ENCODE results near the gene RAF1. TPM values are rescaled to one million over a fixed set of nuclear protein-coding genes. Genes with fewer than 3 reads are reported as not detected.

The RAF1 gene
- total and polyA plus RNA-seq, 9 of the 15 experiments (the other 6 are each of a cell fraction or from before 2014, with no cell fraction given): 28.0 to 183 (median 85.6) TPM

DNA sequence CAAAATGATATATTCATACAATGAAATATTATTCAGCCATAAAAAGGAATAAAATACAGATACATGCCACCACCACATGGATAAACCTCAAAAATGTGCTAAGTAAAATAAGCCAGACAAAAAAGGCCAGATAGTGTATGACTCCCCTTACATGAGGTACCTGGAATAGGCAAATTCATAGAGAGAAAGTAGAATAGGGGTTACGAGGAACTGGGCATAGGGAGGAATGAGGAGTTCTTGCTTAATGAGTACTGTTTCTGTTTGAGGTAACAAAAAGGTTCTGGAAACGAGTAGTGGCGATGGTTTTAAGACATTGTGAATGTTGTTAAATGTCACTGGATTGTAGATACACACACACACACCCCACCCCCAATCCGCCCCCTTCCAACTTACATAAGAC is 8.2 kb downstream of the RAF1 start:
- 56% methylated on average over 4 of the region's 4 CpGs for WGBS (ENCODE audit: insufficient coverage, low coverage, missing lambda C conversion rate)
- no peak for ATAC-seq
- H3K27ac ChIP-seq (ENCODE audit: extremely low read depth, low read depth, low read length): no peak overlapping the region
- H3K9ac ChIP-seq (ENCODE audit: insufficient read depth in 1 of 2, low read depth in 2 of 2, low read length in 2 of 2): no peak overlapping the region
- BruUV-seq (replicated peaks): no TSS peak
- peaks cover 25 to 35% of the 10 kb centered on the region in 2 experiments for H3K4me1 ChIP-seq (replicated peaks in 1 of 2; ENCODE audit: control insufficient read depth in 2 of 2, insufficient read depth in 2 of 2, low read length in 2 of 2)
- ChIA-PET CTCF (ENCODE audit: low intra/inter-chr PET ratio) (no interaction called here), POLR2A (no interaction called here)
- no peak for TF ChIP-seq ZBTB11 (CRISPR knock-in tag; IDR thresholded peaks at IDR 0.05)
- TF ChIP-seq ZNF316 (IDR thresholded peaks at IDR 0.05): 0 out of 2 replicates have a peak, but pooled peaks have one; percentile 21
- peak; percentile 56; the same call in 1 of the 2 replicates for TF ChIP-seq EGR1 (conservative IDR thresholded peaks at IDR 0.05)
- 0 out of 2 replicates have a peak overlapping the region, but pooled peaks have one; percentile 0 for H3K4me2 ChIP-seq (ENCODE audit: insufficient read depth, low read length)
- DNase-seq (ENCODE audit: extremely low read depth in 1 of 4, low spot score in 3 of 4): no peak
- H3K4me3 ChIP-seq: no peak overlapping the region
- H3K9me1 ChIP-seq (ENCODE audit: control insufficient read depth, insufficient read depth, low read length): peaks cover 9% of the 10 kb centered on the region
- no peak for FAIRE-seq
- no peak overlapping the region for H2AFZ ChIP-seq (ENCODE audit: low read depth, low read length)
- peaks cover 29% of the 10 kb centered on the region for H4K20me1 ChIP-seq (replicated peaks; ENCODE audit: control insufficient read depth, insufficient read depth, low read length)
- peaks cover 14% of the 10 kb centered on the region for H3K36me3 ChIP-seq (ENCODE audit: control insufficient read depth, insufficient read depth, low read length)
- intact Hi-C loops (cut with micrococcal nuclease): no loop called here
- in situ Hi-C loops (cut with MboI): no loop called here
- no peaks in the 10 kb centered on the region for H3K9me3 ChIP-seq (replicated peaks; ENCODE audit: control insufficient read depth, insufficient read depth, low read depth, low read length)
- peaks cover 96% of the 10 kb centered on the region for H3K79me2 ChIP-seq (ENCODE audit: control insufficient read depth, insufficient read depth, low read length)
- H3K27me3 ChIP-seq (ENCODE audit: control insufficient read depth in 2 of 2, insufficient read depth in 2 of 2, low read length in 2 of 2): no peaks in the 10 kb centered on the region

Measured in K562 (cell line).